Astrocyte of the cerebellum (primary cell): ENCODE data around the gene ZBTB24.

Experiments
- DNase-seq: peaks from one replicate; pipeline ENCODE4 v3.0.0-alpha.2; 2011; ENCODE audit warnings: low read depth
- H3K4me3 ChIP-seq: 2 replicates; pipeline ENCODE4 v1.5.1; 2011; ENCODE audit warnings: mild to moderate bottlenecking, low read depth, low read length, moderate library complexity
- CTCF ChIP-seq: IDR thresholded peaks from 2 replicates; pipeline ENCODE4 v1.5.1; 2012; ENCODE audit warnings: low read length, low read depth, moderate library complexity, mild to moderate bottlenecking; ENCODE audit errors: missing control alignments
- in situ Hi-C: cut with HindIII; loops from 2 replicates; pipeline ENCODE4 v1.10.0; 2017; ENCODE audit warnings: low sequenced_read_pairs

Gene ZBTB24

DNA sequence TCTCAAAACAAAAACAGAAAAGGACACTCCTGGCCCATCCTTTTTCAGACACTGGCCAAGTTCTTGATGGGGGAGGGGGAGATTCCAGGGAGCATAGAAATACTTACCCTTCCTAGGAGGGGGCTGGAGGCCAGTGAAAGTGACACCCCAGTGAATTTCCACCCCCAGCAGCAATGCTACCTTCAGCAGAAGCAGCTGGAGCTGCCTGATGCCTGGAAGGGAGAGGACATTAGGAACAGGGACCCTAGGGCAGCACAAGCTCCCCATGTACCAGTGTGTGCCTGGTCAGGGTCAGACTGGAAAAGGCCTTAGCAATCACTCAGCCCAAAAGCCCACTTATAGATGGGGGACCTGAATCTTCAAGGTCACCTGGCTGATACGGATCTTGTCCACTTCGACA lies 29.9 kb downstream of the ZBTB24 start:
- no peak overlapping the region for H3K4me3 ChIP-seq
- no peak for DNase-seq
- in situ Hi-C loops: no loop called here
- TF ChIP-seq CTCF: no peak

DNA sequence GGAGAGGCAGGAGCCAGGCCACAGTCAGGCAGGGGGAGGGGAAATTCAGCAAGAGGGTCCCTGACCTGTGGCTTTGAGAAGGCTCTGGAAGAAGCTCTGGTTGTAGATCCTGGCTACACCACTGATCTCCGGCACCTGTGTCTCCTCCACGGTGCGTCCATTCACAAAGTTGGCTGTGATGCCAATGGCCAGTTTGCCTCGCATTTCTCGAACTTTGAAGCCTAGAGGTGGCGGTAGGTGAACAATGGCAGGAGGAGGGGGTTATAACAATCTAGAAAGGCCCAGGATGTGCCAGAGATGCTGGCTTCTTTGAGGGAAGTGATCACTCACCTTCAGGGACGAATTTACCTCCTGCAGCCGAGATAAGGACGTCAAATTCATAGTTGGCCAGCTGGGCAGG lies 30.8 kb downstream of the ZBTB24 start:
- in situ Hi-C loops: no loop called here
- DNase-seq: no peak
- TF ChIP-seq CTCF: no peak
- H3K4me3 ChIP-seq: no peak overlapping the region

DNA sequence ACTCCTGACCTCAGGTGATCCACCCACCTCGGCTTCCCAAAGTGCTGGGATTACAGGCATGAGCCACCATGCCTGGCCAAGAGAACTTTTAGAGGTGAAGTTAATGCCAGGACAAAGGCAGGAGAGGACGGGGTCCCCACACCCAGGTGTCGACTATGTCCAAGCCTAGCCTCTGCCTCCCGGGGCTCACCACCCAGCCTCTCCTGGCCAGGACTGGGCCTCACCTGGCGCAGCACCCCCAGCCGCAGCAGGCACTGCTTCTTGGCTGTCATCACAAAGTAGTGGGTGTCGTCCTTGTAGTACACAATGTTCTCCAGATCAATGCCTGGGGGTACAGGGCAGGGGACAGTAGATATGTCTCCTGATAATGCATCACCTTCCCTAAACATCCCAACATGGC lies 31.6 kb downstream of the ZBTB24 start:
- H3K4me3 ChIP-seq: no peak overlapping the region
- no peak for DNase-seq
- no peak for TF ChIP-seq CTCF
- in situ Hi-C loops: no loop called here

DNA sequence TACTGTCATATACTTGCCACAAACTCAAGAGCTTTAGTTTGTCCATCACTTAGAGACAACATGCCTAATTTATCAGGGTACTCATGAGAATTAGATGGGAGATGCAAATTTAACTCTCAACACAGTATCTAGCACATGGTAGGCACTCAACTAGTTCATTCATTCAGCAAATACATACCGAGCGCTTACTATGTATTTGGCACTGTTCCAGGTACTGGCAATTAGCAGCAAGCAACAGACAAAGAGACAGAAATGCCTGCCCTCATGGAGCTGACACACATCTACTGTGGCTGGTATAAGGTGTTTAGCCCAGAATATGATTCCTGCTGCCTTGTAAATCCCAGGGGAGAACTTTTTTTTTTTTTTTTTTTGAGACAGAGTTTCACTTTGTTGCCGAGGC lies 32.2 kb downstream of the ZBTB24 start:
- in situ Hi-C loops: no loop called here
- H3K4me3 ChIP-seq: no peak overlapping the region
- no peak for TF ChIP-seq CTCF
- no peak for DNase-seq

GRCh38 chr6:109449795-109450673 lies 33.0 kb downstream of the ZBTB24 start:
- no peak overlapping the region for H3K4me3 ChIP-seq
- DNase-seq: no peak
- TF ChIP-seq CTCF: no peak
- in situ Hi-C loops: no loop called here

DNA sequence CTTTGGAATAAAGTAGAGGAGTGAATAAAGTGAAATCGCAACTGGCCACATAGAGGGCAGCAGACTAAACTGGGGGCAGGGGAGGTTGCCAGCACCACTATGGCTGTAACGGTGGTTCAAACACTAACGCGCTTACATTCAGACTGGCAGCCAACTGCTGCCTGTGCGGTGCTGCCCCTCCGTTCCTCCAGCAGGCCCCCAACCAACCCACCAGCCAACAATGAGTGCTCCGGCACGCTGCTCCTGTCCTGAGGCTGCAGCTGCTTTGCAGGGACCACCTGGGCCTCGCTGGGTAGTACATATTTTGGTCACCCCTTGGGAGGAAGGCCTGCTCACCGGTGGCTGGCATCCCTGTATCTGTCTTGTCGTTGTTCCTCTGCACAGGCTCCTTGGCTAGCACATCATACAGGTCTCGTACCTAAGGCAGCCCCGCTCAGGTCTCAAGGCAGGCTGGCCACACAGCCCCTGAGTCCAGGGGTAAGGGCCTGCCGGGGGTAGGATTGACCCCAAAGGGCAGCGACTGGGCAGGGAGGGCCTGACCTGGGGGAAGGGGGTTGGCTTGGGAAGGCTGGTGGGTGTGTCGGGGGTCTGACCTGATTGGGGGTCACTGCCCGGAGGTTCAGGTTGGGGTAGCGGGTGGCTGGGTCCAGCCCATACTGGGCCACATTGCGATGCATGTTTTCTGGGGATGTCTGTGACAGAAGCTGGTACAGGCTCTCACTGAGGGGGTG lies 33.8 kb downstream of the ZBTB24 start:
- no peak for DNase-seq
- no peak for TF ChIP-seq CTCF
- in situ Hi-C loops: no loop called here
- no peak overlapping the region for H3K4me3 ChIP-seq
